Measurements from ENCODE around the gene SCGB3A1. TPM values are rescaled to one million over a fixed set of nuclear protein-coding genes. Genes with fewer than 3 reads are reported as not detected.

SCGB3A1 gene
- total and polyA plus RNA-seq, 8 donors: 1.1 to 104 (median 2.9) TPM

- no peak for ATAC-seq
- no peaks in the 10 kb centered on the region for H3K9me3 ChIP-seq
- TF ChIP-seq CTCF (IDR thresholded peaks at IDR 0.05): no peak
- no peak overlapping the region for H3K27ac ChIP-seq
- no peaks in the 10 kb centered on the region for H3K4me1 ChIP-seq
- no peaks in the 10 kb centered on the region for H3K36me3 ChIP-seq
- no peaks in the 10 kb centered on the region for H3K27me3 ChIP-seq
- DNase-seq: peak in 1 of 4 donors; percentile 74
- intact Hi-C loops (cut with DNase I): no loop called here
- no peak overlapping the region for H3K4me3 ChIP-seq
These were observed 37.8 kb upstream of the SCGB3A1 start for GRCh38 chr5:180628827-180629750.

GRCh38 chr5:180628211-180628610 is 36.9 kb upstream of the SCGB3A1 start:
- Histone ChIP-seq H3K27me3 (no peaks in the 10 kb centered on the region), H3K4me3 (no peak overlapping the region), H3K27ac (no peak overlapping the region), H3K4me1 (peaks cover 0 to 8% of the 10 kb centered on the region in 2 donors), H3K36me3 (no peaks in the 10 kb centered on the region), H3K9me3 (no peaks in the 10 kb centered on the region)
- intact Hi-C loops (cut with DNase I): no loop called here
- ATAC-seq (no peak), DNase-seq (peak in 1 of 4 donors; percentile 57)
- no peak for TF ChIP-seq CTCF (IDR thresholded peaks at IDR 0.05)

- no peak for TF ChIP-seq CTCF (IDR thresholded peaks at IDR 0.05)
- DNase-seq (peak in 1 of 4 donors; percentile 50), ATAC-seq (no peak)
- Histone ChIP-seq H3K4me1 (peaks cover 0 to 11% of the 10 kb centered on the region in 2 donors), H3K9me3 (no peaks in the 10 kb centered on the region), H3K4me3 (no peak overlapping the region), H3K27me3 (no peaks in the 10 kb centered on the region), H3K36me3 (no peaks in the 10 kb centered on the region), H3K27ac (no peak overlapping the region)
- intact Hi-C loops (cut with DNase I): no loop called here
These were observed 36.3 kb upstream of the SCGB3A1 start for GRCh38 chr5:180627386-180628120.

GRCh38 chr5:180626661-180627385 is 35.5 kb upstream of the SCGB3A1 start:
- TF ChIP-seq CTCF (IDR thresholded peaks at IDR 0.05): no peak
- H3K4me3 ChIP-seq: no peak overlapping the region
- H3K9me3 ChIP-seq: no peaks in the 10 kb centered on the region
- no peak overlapping the region for H3K27ac ChIP-seq
- H3K4me1 ChIP-seq: peaks cover 0 to 11% of the 10 kb centered on the region in 2 donors
- DNase-seq (peak in 1 of 4 donors; percentile 73), ATAC-seq (no peak)
- no peaks in the 10 kb centered on the region for H3K27me3 ChIP-seq
- no peaks in the 10 kb centered on the region for H3K36me3 ChIP-seq
- intact Hi-C loops (cut with DNase I): no loop called here
